Tibial nerve (tissue), 4 donors: Measurements from ENCODE around the gene BCR. TPM values are rescaled to one million over a fixed set of nuclear protein-coding genes. Genes with fewer than 3 reads are reported as not detected.

Source experiments
- DNase-seq, 2 donors: peaks; one replicate each; pipeline ENCODE4 v3.0.0-alpha.2; 2019; ENCODE audit warnings: low spot score in 2 of 2
- H3K27ac ChIP-seq, 4 donors: fragments of 200-600 bp; sonication (generic) in 3 of 4; one replicate each; pipeline ENCODE4 v1.5.1; 2017 to 2019; ENCODE audit warnings: mild to moderate bottlenecking in 1 of 4
- H3K27me3 ChIP-seq, 2 donors: fragments of 200-600 bp; sonication (generic) in 1 of 2; one replicate each; pipeline versions ENCODE4 v1.5.1 to v1.6.0; 2017 to 2019
- H3K36me3 ChIP-seq, 3 donors: fragments of 200-600 bp; sonication (generic); one replicate each; pipeline ENCODE4 v1.5.1; 2018 to 2019
- H3K4me1 ChIP-seq, 4 donors: fragments of 200-600 bp; sonication (generic) in 3 of 4; one replicate each; pipeline ENCODE4 v1.5.1; 2017 to 2019
- H3K4me3 ChIP-seq, 4 donors: fragments of 200-600 bp; sonication (generic) in 3 of 4; one replicate each; pipeline ENCODE4 v1.5.1; 2017 to 2019; ENCODE audit warnings: mild to moderate bottlenecking in 1 of 4, moderate library complexity in 1 of 4
- H3K9me3 ChIP-seq, 4 donors: fragments of 200-600 bp; sonication (generic) in 3 of 4; one replicate each; pipeline ENCODE4 v1.5.1; 2017 to 2019
- EP300 ChIP-seq, 2 donors: sonication (generic); formaldehyde crosslinking; IDR thresholded peaks; one replicate each; pipeline ENCODE4 v1.6.1; 2017; ENCODE audit warnings: antibody characterized with exemption in 2 of 2, mild to moderate bottlenecking in 1 of 2
- POLR2A ChIP-seq, 2 donors: fragments of 450-650 bp; IDR thresholded peaks; one replicate each; pipeline ENCODE4 v1.6.1; 2017; ENCODE audit warnings: antibody characterized with exemption in 2 of 2, mild to moderate bottlenecking in 2 of 2, moderate library complexity in 2 of 2
- WGBS, 2 donors: methylation state at CpG; one replicate each; pipeline ENCODE4 v1.1.5; 2018; 5-methylcytosine and 5-hydroxymethylcytosine counted together
- total RNA-seq, 4 donors: library from RNA; depleted of rRNA; stranded (reverse); fragments of >200 nt; gene quantifications; one replicate each; pipeline ENCODE4 v1.1.0, GENCODE V29; 2016
- TF ChIP-seq, protein P1 (sequence below), 5 experiments: fragments of 200-600 bp in 3 of 5; fragments of 450-650 bp in 2 of 5; sonication (generic) in 3 of 5; IDR thresholded peaks; one replicate each; pipeline ENCODE4 v1.5.1; 2016 to 2019; ENCODE audit warnings: antibody characterized with exemption in 5 of 5, mild to moderate bottlenecking in 3 of 5, moderate library complexity in 2 of 5

Gene BCR
- total RNA-seq, 4 donors from 2014 or later: 99.0 to 174 (median 120) TPM

DNA sequence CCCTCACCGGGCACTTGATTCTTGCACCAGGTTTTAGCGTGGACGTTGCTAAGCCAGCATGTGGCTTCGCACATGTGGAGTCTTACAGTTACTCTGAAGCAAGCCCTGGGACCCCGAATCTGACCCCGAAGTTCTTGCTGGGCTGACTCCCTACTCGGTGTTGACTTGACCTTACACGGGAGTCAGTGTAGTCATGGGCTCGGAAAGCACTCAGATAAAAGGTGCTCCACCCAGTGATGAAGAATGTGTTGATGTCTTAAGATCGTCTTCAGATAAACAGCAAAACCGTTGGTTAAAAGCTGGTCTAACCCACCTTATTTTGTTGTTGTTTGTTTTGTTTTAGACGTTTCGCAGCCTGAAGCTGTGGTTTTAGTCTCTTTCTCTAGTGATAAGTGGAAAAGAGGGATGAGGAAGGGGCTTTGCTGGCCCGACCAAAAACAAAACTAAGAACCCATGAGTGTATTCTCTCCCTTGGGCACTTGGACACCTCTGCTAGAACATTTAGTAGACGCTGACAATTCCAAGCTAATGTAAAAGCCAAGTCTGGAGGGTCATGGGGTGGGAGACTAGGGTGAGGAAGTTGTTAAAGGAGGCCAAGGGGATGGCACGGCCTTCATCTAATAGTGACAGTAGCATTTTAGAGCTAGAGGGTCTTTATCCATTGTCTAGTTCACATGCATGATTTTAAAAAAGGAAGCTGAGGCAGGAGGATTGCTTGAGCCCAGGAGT, 69.9 kb downstream of the BCR start:
- Histone ChIP-seq H3K4me3 (no peak overlapping the region), H3K27me3 (no peaks in the 10 kb centered on the region), H3K9me3 (no peaks in the 10 kb centered on the region), H3K27ac (peak overlapping the region in 2 of 4 donors; percentile 62 to 75), H3K36me3 (peaks cover 0 to 18% (median 0%) of the 10 kb centered on the region in 3 donors), H3K4me1 (peaks cover 0 to 56% (median 3%) of the 10 kb centered on the region in 4 donors)
- TF ChIP-seq POLR2A (IDR thresholded peaks at IDR 0.05): no peak
- no peak for TF ChIP-seq EP300 (IDR thresholded peaks at IDR 0.05)
- TF ChIP-seq, protein P1, sequence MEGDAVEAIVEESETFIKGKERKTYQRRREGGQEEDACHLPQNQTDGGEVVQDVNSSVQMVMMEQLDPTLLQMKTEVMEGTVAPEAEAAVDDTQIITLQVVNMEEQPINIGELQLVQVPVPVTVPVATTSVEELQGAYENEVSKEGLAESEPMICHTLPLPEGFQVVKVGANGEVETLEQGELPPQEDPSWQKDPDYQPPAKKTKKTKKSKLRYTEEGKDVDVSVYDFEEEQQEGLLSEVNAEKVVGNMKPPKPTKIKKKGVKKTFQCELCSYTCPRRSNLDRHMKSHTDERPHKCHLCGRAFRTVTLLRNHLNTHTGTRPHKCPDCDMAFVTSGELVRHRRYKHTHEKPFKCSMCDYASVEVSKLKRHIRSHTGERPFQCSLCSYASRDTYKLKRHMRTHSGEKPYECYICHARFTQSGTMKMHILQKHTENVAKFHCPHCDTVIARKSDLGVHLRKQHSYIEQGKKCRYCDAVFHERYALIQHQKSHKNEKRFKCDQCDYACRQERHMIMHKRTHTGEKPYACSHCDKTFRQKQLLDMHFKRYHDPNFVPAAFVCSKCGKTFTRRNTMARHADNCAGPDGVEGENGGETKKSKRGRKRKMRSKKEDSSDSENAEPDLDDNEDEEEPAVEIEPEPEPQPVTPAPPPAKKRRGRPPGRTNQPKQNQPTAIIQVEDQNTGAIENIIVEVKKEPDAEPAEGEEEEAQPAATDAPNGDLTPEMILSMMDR (IDR thresholded peaks at IDR 0.05): no peak
- DNase-seq: no peak
- WGBS, 2 donors: 70 to 74% methylated on average over 16 of the region's 16 CpGs

DNA sequence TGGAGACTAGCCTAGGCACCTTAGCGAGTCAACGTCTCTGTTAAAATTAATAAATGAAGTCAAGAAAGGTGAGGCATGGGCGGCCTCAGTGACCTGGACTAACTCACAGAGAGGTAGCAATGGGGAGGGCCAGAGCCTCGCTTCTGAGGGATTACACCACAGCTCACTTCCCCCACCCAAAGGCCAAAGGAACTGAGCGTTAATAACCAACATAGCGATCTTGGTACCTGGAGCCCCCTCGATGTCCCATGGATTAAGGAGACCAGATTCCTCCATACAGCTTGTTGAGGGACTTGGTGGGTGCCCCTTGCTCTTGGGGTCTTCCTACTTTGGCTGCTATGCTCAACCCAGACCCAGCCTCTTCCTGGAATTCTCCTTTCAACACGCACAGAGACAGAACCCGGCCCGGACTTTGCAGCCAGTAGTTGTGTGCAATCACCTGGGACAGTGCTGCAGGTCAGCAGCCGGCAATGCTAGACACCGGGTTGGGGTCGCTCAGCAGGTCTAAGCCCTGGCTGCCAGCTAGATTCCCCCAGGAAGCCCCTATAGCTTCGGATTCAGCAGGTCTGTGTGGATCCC, 70.6 kb downstream of the BCR start:
- H3K4me3 ChIP-seq: no peak overlapping the region
- no peak for TF ChIP-seq POLR2A (IDR thresholded peaks at IDR 0.05)
- TF ChIP-seq EP300 (IDR thresholded peaks at IDR 0.05): no peak
- TF ChIP-seq, protein P1 (IDR thresholded peaks at IDR 0.05): no peak
- peak overlapping the region in 2 of 4 donors; percentile 62 to 75 for H3K27ac ChIP-seq
- DNase-seq: no peak
- peaks cover 0 to 21% (median 0%) of the 10 kb centered on the region in 3 donors for H3K36me3 ChIP-seq
- WGBS, 2 donors: 94% methylated on average over 14 of the region's 14 CpGs
- no peaks in the 10 kb centered on the region for H3K9me3 ChIP-seq
- H3K4me1 ChIP-seq: peaks cover 0 to 56% (median 0%) of the 10 kb centered on the region in 4 donors
- H3K27me3 ChIP-seq: no peaks in the 10 kb centered on the region

DNA sequence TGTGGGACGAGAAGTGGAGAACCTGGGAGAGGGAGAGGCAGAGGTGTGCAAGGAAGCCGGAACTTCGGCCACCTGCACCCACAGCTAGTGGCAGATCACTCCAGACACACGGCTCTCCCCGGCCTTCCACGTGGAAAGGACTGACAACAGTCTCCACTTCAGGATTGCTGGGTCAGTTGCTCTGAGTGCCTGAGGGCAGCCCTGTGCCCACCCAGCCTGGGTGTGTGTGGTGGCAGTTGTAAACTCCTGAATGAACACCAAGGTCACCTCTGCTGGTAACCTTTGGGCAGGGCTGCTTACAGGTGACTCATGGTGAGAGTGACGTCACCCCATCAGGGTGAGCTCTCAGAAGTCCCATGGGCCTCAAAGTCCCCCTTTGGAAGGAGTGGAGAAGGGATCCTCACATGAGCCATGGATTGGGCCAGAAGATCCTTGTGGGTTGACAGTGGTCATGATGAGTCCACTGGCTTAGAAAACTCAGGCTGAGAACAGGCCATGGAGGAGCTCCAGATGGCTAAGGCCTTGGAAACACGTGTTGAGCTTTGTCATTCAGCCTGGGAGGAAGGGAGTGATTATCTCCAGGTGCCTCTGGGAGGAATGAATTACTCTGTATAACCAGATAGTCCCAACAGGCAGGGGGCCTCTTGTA, 71.3 kb downstream of the BCR start:
- peak overlapping the region in 1 of 4 donors; percentile 42 for H3K27ac ChIP-seq
- no peak overlapping the region for H3K4me3 ChIP-seq
- peaks cover 0 to 21% (median 0%) of the 10 kb centered on the region in 3 donors for H3K36me3 ChIP-seq
- 84 to 85% methylated on average over 7 to 8 of the region's 8 CpGs for WGBS, 2 donors
- H3K4me1 ChIP-seq: peaks cover 4 to 59% (median 5%) of the 10 kb centered on the region in 4 donors
- no peak for DNase-seq
- no peaks in the 10 kb centered on the region for H3K27me3 ChIP-seq
- TF ChIP-seq, protein P1 (IDR thresholded peaks at IDR 0.05): no peak
- TF ChIP-seq EP300 (IDR thresholded peaks at IDR 0.05) (no peak), POLR2A (IDR thresholded peaks at IDR 0.05) (no peak)
- no peaks in the 10 kb centered on the region for H3K9me3 ChIP-seq

DNA sequence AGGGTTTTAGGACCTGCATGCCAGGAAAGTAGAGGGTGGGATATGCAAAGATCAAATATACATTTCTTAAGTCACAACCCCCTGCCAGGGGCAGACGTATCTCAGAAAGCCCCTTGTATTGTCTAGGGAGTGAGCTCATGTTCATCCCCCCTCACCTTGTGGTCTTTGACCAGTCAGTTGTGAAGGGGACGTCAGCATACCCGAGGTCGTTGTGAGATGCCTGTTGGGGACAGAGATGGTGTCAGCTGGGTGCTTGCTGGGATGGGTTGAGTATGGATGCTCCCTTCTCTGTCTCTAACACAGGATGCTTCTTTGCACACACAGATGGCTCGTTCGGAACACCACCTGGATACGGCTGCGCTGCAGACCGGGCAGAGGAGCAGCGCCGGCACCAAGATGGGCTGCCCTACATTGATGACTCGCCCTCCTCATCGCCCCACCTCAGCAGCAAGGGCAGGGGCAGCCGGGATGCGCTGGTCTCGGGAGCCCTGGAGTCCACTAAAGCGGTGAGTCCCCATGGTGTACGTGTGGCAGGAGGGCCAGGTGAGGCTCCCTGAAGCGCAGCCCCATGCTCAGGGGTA, 73.3 kb downstream of the BCR start:
- Histone ChIP-seq H3K27me3 (no peaks in the 10 kb centered on the region), H3K4me3 (no peak overlapping the region), H3K9me3 (no peaks in the 10 kb centered on the region), H3K36me3 (peaks cover 0 to 21% (median 0%) of the 10 kb centered on the region in 3 donors), H3K4me1 (peaks cover 5 to 60% (median 23%) of the 10 kb centered on the region in 4 donors), H3K27ac (peak overlapping the region in 1 of 4 donors; percentile 20)
- DNase-seq: no peak
- TF ChIP-seq POLR2A (IDR thresholded peaks at IDR 0.05): no peak
- no peak for TF ChIP-seq EP300 (IDR thresholded peaks at IDR 0.05)
- TF ChIP-seq, protein P1 (IDR thresholded peaks at IDR 0.05): no peak
- WGBS, 2 donors: 88 to 94% methylated on average over 17 to 19 of the region's 19 CpGs
